ENCODE data around the gene FOXN3.
"Not testable (repeated sequence)": the region's sequence is repeated elsewhere in the genome, so short reads cannot be mapped to it uniquely, and the experiment has no call there.

FOXN3 gene

GRCh38 chr14:89126461-89126860, 290.6 kb downstream of the FOXN3 start:
- no peak for DNase-seq (ENCODE audit: low spot score)

DNA sequence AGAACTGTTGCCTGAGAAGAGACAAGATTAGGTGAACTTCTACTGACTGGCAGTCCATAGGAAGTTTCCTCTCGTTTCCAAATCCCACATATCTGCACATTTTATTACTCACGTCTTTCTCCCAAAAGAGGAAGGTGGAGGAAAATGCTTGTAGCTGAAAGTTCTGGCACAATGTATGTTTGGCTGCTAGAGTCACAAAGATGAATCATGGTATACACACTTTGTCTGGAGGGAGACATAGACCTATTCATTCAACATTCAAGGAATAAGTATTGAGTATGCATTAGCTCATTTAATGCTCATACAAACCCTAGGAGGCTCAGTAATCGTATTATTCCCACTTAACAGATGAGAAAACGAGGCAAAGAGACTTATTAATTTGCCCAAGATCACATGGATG, 291.8 kb downstream of the FOXN3 start:
- no peak for DNase-seq (ENCODE audit: low spot score)

DNA sequence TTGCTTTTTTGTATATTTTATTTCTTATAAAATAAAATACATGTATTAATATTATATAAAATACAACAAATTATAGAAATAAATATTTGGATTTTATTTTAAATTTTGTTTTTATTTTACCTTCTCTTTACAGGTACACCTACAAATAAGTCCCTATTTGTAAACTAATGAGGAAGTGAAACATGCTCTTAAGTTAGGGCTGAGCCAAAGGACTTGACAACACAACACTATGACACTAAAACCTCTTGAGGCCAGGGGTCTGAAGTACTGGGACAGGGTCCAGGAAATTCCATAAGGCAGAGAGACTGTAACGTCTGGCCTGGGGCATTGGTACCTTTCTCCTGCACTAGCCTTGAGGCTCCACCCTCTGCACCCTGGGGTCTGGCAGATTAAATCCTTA, 293.2 kb downstream of the FOXN3 start:
- DNase-seq (ENCODE audit: low spot score) = no peak

GRCh38 chr14:89123215-89123614, 293.8 kb downstream of the FOXN3 start:
- DNase-seq (ENCODE audit: low spot score) = no peak

DNA sequence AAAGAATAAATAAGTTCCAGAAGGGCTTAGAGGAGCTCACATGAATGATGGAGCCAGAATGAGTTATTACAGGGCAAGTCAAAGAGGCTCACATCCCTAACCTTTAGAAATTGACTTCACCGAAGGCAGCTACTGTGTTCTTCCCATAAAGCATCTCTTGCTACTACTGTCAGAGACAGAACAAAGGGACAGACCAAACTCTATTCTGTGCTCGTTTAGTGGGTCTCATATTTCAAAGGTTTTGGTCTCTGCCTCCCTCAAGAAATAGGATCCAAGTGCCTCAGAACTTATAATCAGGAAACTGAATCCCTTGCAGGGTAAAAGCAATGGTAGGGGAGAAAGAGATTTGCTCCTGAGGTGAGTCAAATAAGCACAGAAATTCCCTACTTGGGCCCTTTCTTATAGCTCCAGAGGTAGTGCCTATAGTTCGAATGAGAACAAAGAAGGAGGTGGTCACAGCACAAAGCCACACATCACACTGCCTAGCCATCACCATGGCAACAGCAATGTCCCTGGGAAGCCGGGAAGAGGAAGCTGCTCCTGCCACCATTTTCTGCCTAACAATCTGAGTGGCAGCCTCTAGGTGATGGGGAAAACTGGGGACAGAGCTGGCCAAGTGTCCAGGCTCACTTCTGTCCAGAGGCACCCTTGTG, 294.9 kb downstream of the FOXN3 start:
- no peak for DNase-seq (ENCODE audit: low spot score)

DNA sequence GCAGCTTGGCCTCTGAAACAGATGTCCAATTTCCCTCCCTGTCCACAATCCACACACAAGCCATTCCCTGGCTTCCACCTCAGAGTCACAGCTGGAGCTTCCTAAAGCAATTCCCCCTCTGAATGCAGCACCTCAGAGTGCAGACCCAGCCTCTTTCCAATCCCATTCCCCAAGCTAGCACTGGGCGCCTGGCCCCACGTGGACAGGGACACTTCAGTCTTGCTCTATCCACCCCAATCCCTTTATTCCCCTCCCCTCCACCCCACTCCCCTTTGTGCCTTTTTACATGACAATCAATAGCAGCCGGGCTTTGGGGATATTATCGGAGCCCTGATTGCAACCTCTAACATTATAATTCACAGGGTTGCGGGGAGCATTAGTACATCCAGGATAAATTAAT, 300.0 kb downstream of the FOXN3 start:
- no peak for DNase-seq (ENCODE audit: low spot score)

- no peak for DNase-seq (ENCODE audit: low spot score)
These were observed 302.9 kb downstream of the FOXN3 start for GRCh38 chr14:89114109-89114508.

DNA sequence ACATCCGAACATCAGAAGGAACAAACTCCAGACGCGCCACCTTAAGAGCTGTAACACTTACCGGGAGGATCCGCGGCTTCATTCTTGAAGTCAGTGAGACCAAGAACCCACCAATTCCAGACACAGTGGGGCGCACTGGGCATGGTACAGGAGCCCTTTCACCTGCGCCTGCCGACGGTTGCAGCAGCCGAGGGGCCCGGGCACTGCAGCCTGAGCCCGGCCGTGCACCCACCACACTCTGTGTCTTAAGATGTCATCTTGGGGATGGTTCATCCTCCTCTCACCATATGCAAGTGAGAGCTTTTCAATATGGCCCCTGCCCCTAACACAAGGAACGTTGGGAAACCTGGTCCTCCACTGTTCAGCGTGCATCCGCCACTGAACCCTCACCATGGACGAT, 304.3 kb downstream of the FOXN3 start:
- DNase-seq (ENCODE audit: low spot score) = no peak

- DNase-seq (ENCODE audit: low spot score) = not testable (repeated sequence)
These were observed 305.1 kb downstream of the FOXN3 start for GRCh38 chr14:89111766-89112543.

DNA sequence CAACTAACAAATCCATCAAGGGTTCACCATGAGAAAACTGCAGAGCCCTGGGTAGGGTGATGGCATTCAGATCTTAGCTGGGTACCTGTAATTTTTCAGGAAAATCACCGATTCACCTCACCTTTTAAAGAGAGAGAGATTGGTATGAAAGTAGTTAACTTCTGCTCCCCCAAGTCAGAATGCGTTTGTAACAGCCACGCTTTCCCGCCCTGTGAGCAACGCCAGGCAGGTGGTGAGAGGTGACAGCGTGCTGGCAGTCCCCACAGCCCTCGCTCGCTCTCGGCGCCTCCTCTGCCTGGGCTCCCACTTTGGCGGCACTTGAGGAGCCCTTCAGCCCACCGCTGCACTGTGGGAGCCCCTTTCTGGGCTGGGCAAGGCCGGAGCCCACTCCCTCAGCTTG, 305.8 kb downstream of the FOXN3 start:
- not testable (repeated sequence) for DNase-seq (ENCODE audit: low spot score)

GRCh38 chr14:89110110-89110509, 306.9 kb downstream of the FOXN3 start:
- no peak for DNase-seq (ENCODE audit: low spot score)

GRCh38 chr14:89108608-89109007, 308.4 kb downstream of the FOXN3 start:
- no peak for DNase-seq (ENCODE audit: low spot score)

GRCh38 chr14:89107626-89108025, 309.4 kb downstream of the FOXN3 start:
- DNase-seq (ENCODE audit: low spot score) = no peak

Data from globus pallidus (tissue), 1 donor.